ENCODE measurements around the gene KIF26B.
"Not testable (repeated sequence)": the region's sequence is repeated elsewhere in the genome, so short reads cannot be mapped to it uniquely, and the experiment has no call there.

KIF26B gene

GRCh38 chr1:245401881-245402587, 247.2 kb downstream of the KIF26B start:
- DNase-seq = no peak

- DNase-seq = not testable (repeated sequence)
Measured at GRCh38 chr1:245402998-245403397, 248.2 kb downstream of the KIF26B start.

GRCh38 chr1:245404527-245404926, 249.7 kb downstream of the KIF26B start:
- no peak for DNase-seq

GRCh38 chr1:245404952-245405351, 250.2 kb downstream of the KIF26B start:
- DNase-seq = no peak

GRCh38 chr1:245406426-245406825, 251.6 kb downstream of the KIF26B start:
- DNase-seq = no peak

DNA sequence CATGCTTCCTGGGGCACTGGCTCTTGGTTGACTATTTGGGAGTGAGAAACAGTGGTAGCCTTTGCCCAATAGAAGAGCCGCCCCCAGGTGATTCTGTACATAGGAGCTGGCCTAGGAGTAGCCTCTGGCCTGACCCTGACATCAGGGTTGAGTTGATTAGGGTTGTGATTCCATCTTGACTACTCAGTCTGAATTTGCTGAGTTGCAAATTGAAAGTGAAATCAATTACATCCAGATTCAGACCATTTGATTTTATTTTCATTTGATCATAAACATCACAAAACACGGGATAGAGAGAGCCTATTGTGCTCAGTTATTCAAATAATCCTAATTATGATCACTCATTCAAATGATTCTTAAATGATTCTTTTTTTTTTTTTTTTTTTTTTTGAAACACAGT, 253.2 kb downstream of the KIF26B start:
- no peak for DNase-seq

DNA sequence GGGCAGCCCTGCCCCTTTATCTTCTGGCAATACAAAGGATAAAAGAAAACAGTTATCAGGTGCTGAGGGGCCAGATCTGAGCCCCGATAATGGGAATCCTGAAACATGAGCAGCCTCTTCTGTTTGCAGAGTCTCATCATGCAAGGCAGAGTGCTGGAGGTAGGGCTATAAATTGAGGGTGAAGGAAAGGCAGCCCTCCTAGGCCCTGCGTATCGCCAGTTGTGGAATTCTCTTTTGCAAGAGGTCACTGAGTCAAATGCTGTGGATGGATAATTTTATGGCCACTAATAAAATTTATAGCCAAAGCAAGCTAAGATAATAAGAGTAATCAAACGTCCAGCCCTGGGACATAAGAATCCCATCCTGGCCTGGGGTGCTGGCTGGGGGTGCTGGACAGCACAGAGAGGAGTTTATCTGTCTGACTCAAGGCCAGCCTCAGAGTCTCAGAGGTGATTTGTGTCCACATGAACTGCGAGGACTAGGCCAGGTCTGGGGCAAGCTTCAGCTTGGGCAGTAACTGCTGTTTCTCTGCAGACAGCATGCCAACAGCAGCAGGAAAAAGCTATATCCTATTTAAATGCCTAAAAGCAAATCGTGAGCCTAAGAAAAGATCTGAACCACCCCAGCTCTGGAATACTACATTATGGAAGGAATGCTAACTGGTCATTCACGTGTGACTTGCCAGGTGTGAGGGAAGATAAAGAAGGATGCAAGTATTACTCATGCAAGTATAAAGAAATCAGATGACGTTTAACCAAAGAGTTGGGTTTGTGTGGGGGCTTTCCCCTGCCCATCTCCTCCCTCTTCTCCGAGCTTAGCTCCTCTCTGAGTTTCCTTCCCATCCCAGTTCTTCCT, 254.8 kb downstream of the KIF26B start:
- no peak for DNase-seq

DNA sequence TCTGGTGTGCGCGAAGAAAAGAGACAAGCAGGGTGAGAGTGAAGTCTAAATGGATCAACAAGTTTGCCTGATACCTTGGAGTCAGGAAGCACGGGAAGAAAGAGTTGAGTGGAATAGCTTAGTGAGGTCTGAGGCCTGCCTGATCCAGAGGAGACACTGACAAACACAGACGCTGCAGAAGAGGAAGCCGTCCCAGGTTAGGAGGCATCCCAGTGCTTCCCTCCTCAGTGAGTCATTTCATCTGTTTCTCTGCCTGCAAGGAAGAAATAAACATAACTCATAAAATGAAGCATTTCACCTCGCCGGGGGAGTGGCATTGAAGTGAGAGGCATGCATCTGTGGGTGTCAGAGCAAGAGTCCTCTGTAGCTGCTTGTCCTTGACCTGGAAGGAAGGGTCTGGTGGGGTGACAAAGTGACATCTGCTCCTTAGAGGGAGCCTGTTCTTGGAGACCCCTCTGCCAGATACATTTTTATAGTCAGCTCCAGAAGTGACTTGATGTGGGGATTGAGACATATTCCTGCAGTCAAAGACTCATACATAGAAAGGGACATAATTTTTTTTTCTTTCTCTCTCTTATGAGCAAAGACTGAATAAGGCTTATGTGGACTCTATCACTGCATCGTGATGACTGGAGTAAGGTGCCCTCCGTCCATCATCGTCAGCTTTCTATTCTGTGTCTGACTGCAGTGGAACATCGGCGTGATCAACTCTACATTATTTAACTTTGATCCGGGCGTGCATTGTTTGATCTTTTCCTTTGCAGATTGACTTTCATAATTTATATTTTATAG, 256.7 kb downstream of the KIF26B start:
- no peak for DNase-seq

GRCh38 chr1:245412306-245412705, 257.5 kb downstream of the KIF26B start:
- no peak for DNase-seq

- DNase-seq = no peak
Measured at GRCh38 chr1:245416781-245417180, 262.0 kb downstream of the KIF26B start.

GRCh38 chr1:245418077-245418476, 263.3 kb downstream of the KIF26B start:
- DNase-seq = no peak

GRCh38 chr1:245419461-245419978, 264.7 kb downstream of the KIF26B start:
- DNase-seq = no peak

DNA sequence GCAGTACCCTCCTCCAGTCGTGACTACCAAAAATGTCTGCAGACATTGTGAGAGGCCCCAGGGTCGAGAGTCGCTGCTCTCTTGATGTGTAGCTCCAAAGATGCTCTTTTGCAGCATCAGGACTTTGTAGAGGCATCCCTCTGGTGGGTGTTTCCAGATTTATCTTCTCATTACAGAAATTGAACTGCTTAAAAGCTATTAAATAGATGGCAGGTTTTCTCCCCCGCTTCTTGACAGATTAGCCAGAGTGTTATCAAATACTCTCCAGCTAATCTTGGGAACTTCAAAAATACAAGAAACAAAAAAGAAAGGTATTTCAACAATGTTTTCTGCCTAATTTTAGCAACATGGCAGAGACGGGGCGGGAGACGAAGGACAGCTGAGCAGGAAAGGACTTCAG, 265.2 kb downstream of the KIF26B start:
- DNase-seq = no peak

GRCh38 chr1:245420926-245421325, 266.1 kb downstream of the KIF26B start:
- DNase-seq = no peak

DNA sequence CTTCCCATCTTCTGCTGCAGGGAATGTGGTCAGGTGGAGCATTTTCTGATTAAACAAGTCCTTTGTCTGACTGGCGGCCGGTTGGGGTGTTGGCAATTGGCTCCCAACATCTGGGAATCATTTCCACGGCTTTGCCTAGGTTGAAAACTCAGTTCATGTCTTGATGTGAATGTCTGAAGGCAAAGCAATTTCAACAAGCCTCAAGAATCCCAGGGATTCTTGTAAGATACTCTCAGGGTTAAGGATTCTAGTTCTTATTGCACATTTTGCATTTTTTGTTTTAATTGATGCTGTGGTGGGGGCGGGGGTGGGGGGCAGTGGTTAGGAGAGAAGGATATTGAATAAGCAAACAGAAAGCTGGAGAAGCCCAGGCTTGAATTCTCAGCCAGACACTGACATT, 273.9 kb downstream of the KIF26B start:
- DNase-seq = no peak

DNA sequence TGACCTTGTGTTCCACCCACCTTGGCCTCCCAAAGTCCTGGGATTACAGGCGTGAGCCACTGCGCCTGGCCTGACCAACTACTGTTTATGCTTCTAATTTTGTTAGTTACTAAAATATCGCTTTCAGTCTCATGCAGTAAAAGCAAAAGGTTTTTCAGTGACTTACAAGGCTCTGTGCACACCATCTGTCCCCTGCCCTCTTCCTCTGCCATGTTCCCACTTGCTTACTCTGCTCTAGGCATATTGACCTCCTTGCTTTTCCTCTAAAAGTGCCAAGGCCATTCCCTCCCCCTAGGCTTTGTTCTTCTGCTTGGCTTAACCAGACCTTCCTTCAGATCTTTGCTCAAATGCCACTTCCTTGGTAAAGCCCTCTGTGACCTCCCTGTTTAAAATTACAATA, 276.9 kb downstream of the KIF26B start:
- DNase-seq = no peak

DNA sequence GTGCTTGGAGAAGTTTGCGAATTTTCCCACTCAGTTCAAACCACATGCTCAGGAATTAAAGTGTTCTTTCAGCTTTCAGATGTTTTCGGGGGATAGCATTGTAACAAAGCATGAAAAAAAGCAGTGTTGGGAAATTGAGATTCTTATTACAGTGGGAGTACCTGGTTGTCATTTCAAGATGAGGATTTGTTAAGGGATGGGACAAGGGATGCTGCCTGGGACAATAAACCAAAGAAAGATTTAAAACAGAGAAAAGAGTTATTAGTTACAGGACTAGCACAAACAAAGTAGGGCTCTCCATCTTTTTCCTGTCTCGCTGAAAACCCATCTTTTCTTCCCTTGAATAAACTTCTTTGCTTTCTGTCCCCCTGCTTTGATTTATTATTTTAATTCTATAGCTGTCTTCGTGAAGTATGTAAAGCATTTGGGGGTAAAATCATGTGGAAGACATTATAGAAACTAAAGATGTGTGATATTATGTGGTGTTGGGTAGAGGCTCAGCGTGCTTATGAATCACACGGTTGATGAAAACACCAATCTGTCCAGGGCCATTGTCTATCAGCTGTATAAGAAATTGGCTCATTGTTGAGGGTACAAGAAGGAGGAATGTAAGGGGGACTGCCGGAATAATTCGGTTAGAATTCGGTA, 277.6 kb downstream of the KIF26B start:
- no peak for DNase-seq

- no peak for DNase-seq
Measured at GRCh38 chr1:245433561-245433960, 278.8 kb downstream of the KIF26B start.

- DNase-seq = no peak
Measured at GRCh38 chr1:245434280-245434679, 279.5 kb downstream of the KIF26B start.

DNA sequence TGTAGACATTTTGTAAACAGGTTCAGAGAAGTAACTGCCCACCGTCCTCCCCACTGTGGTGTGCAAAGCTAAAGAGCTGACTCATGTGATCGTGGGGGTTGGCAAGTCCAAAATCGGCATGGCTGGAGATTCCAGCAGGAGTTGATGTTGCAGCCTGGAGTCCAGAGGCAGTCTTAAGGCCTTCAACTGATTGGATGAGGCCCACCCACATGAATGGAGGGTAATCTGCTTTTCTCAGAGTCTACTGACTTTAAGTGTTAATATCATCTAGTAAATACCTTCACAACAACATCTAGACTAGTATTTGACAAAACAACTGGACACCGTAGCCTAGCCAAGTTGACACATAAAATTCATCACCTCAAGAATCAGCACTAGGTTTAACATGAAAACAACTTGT, 281.6 kb downstream of the KIF26B start:
- no peak for DNase-seq

- DNase-seq = no peak
Measured at GRCh38 chr1:245437369-245438062, 282.7 kb downstream of the KIF26B start.

DNA sequence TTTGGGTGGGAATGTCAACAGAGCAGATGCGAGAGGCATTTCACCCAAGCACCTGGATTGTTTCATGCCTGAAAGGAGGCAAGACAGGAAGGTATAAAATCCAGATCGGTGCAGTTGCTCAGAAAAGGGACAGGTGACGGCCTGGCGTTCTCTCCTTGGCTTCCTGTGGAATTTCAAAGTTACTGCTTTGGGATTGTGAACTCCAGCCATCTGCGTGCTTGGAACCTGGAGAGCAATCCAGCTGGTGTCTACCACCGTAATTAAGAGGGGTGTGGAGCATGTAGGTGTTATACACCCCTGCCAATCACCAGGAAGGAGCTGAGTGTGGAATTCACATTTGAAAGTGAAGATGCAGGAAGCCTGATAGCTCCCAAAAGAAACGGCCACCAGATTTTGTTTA, 286.1 kb downstream of the KIF26B start:
- DNase-seq = no peak
